Fibroblast of skin of right quadriceps (primary cell): Measurements from ENCODE around the gene CNPY1.

Source experiments
- DNase-seq: peaks from one replicate; pipeline ENCODE4 v3.0.0-alpha.2; 2013

Gene CNPY1

DNA sequence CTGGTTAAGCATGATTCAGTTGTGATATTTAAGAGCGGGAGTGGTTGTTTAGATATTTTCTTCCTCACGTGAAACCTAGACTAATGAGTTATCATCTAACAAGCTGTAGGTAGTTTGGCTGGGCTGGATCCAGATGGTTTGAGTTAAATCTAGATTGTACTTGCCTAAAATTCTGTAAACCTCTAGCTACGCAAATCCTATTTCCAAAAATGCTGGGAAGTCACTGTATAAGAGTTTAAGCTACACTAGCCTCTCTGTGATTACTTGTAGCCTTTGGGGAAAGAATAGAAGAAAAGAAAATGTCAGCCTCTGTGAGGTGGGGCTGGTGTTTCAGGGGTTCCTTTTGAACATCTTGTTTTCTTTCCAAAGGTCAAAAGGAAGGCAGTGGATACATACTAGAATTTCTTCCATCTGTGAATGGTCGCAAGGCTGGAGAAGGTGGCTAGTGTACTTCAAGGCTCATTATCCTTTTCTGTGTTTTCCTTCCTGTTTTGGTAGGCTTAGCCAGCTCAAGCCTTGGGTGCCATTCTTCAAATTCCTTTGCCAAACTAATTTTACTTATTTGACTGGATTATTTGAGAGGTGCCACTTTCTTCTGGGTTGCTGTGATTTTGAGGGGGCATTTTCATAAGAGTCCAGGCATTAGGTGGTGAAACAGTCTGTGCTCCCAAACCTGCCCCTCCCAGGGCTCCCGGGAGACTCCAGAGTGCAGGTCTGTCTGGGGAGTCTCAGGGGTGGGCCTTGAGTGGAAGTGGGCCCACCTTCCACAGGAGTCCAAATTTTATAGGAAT is 93.7 kb downstream of the CNPY1 start:
- DNase-seq = no peak

DNA sequence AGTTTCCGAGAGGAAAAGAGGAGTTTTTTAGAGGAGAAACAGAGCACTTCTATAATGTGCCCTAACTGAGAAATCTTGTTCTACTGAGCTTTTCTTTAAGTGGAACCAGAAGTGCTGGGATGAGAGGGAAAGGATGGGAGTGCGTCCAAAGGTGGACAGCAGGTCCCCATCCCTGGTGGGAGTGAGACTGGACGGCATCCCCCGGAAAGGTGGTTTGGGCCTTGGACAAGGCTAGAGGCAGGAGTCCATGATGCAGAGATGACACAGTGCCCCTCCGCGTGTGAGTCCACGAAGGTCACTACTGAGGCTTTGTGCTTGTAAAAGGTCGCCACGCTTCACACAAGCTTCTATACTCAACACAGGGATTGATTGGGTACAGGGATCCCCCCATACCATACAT is 94.5 kb downstream of the CNPY1 start:
- DNase-seq = no peak
